Panc1 (cell line): ENCODE measurements around the gene CAPN7. TPM values are rescaled to one million over a fixed set of nuclear protein-coding genes. Genes with fewer than 3 reads are reported as not detected.

Experiments used
- ATAC-seq: fragments of 200-7000 bp; cut with Tn5 transposase; 2 replicates; pipeline ENCODE4 v1.9.1; 2020; ENCODE audit warnings: mild to moderate bottlenecking, moderate library complexity
- BruUV-seq: library from RNA; stranded (reverse); fragments of 400-500 nt; replicated peaks from 2 replicates; lab custom pipeline; 2021; lab: Mats Ljungman, UMichigan
- CTCF ChIA-PET: fragments of 300-600 bp; sonication (Branson Sonifier 250); formaldehyde crosslinking; loops from one replicate; lab custom pipeline; 2022; ENCODE audit warnings: antibody characterized with exemption; lab: Charles Lee
- POLR2A ChIA-PET: fragments of 300-600 bp; sonication (Branson Sonifier 250); formaldehyde crosslinking; loops from one replicate; lab custom pipeline; 2022; ENCODE audit warnings: antibody characterized with exemption; lab: Charles Lee
- DNase-seq: peaks from one replicate; pipeline ENCODE4 v3.0.0-alpha.2; 2010; ENCODE audit warnings: low read depth, low spot score
- H3K27ac ChIP-seq: 2 replicates; pipeline ENCODE4 v1.5.1; 2011; ENCODE audit warnings: mild to moderate bottlenecking, low read length, inconsistent platforms
- H3K27me3 ChIP-seq: fragments of 200-500 bp; sonication (Bioruptor generic); 2 replicates; pipeline ENCODE4 v1.6.0; 2014; ENCODE audit warnings: low read length, inconsistent platforms; ENCODE audit not compliant: control insufficient read depth, insufficient read depth
- H3K36me3 ChIP-seq: fragments of 200-500 bp; sonication (Bioruptor generic); 2 replicates; pipeline ENCODE4 v1.5.1; 2014; ENCODE audit warnings: inconsistent platforms, mild to moderate bottlenecking, low read length, moderate library complexity; ENCODE audit not compliant: control insufficient read depth, insufficient read depth
- H3K4me1 ChIP-seq: 2 replicates; pipeline ENCODE4 v1.5.1; 2011; ENCODE audit warnings: inconsistent platforms, mild to moderate bottlenecking, low read length, moderate library complexity; ENCODE audit not compliant: control insufficient read depth, insufficient read depth
- H3K4me3 ChIP-seq, 2 experiments: 2 replicates each; pipeline ENCODE4 v1.5.1; 2011 to 2012; ENCODE audit warnings: low read depth in 2 of 2, low read length in 2 of 2, mild to moderate bottlenecking in 2 of 2, inconsistent platforms in 1 of 2, moderate library complexity in 1 of 2
- H3K9me3 ChIP-seq: fragments of 200-500 bp; sonication (Bioruptor generic); 2 replicates; pipeline ENCODE4 v1.5.1; 2014; ENCODE audit warnings: low read depth, mild to moderate bottlenecking, inconsistent platforms, low read length, moderate library complexity; ENCODE audit not compliant: control insufficient read depth, insufficient read depth
- POLR2AphosphoS5 ChIP-seq: IDR thresholded peaks from 2 replicates; pipeline ENCODE4 v1.6.1; 2012; ENCODE audit warnings: mild to moderate bottlenecking, low read depth, low read length, moderate library complexity
- SIN3A ChIP-seq: IDR thresholded peaks from 2 replicates; pipeline ENCODE4 v1.6.1; 2012; ENCODE audit warnings: low read depth, mild to moderate bottlenecking, low read length, moderate library complexity, borderline replicate concordance; ENCODE audit not compliant: insufficient read depth
- TCF7L2 ChIP-seq: IDR thresholded peaks from 2 replicates; pipeline ENCODE4 v1.6.1; 2011; ENCODE audit warnings: mild to moderate bottlenecking, low read depth, low read length, inconsistent platforms
- in situ Hi-C: cut with HindIII; loops from 2 replicates; pipeline ENCODE4 v1.10.0; 2016; ENCODE audit warnings: low sequenced_read_pairs, low pct_unique_long_range_greater_than_20kb
- intact Hi-C: fragments of 100-400 bp; cut with micrococcal nuclease; formaldehyde crosslinking; loops from one replicate; pipeline ENCODE4 v1.10.0; 2022; ENCODE audit not compliant: unreplicated experiment
- total RNA-seq: library from RNA; stranded (reverse); gene quantifications from one replicate; pipeline ENCODE4 v1.2.1, GENCODE V29; 2021; ENCODE audit not compliant: unreplicated experiment
- TF ChIP-seq, protein P1 (sequence below): fragments of 450-650 bp; IDR thresholded peaks from 2 replicates; pipeline ENCODE4 v1.5.1; 2017; ENCODE audit warnings: mild to moderate bottlenecking
- TF ChIP-seq, protein P2 (sequence below), 2 experiments: IDR thresholded peaks; 2 replicates each; pipeline ENCODE4 v1.6.1; 2011 to 2012; ENCODE audit warnings: low read depth in 2 of 2, control low read depth in 1 of 2, low read length in 1 of 2, mild to moderate bottlenecking in 1 of 2, moderate library complexity in 1 of 2; ENCODE audit not compliant: insufficient read depth in 1 of 2

Gene CAPN7
- total RNA-seq, 1 experiment from 2014 or later = 26.5 TPM

DNA sequence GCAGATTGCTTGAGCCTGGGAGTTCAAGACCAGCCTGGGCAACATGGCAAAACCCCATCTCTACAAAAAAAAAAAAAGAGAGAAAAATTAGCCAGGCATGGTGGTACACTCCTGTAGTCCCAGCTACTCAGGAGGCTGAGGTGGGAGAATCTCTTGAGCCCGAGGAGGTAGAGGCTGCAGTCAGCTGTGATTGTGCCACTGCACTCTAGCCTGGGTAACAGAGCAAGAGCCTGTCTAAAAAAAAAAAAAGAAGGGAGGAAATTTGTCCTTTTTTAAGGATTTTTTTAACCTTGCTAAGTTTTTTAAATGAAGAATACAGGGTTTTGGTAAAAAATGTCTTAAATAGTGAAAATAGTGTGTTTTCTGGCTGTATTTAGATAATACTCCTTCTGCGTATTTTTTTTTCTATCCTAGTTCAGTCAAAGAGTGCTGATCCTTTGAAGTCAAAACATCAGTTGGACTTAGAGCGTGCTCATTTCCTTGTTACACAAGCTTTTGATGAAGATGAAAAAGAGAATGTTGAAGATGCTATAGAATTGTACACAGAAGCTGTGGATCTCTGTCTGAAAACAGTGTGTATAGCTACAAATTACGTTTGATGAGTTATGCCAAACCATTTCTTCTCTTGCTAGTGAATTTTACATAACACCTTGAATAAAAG, 11.1 kb downstream of the CAPN7 start:
- no peak for DNase-seq
- Histone ChIP-seq H3K4me3 (no peak overlapping the region), H3K4me1 (no peaks in the 10 kb centered on the region), H3K36me3 (peaks cover 24% of the 10 kb centered on the region), H3K9me3 (no peaks in the 10 kb centered on the region), H3K27ac (no peak overlapping the region), H3K27me3 (no peaks in the 10 kb centered on the region)
- in situ Hi-C loops (no loop called here), intact Hi-C loops (no loop called here)
- ATAC-seq = no peak
- ChIA-PET CTCF (no interaction called here), POLR2A (no interaction called here)
- no TSS peak for BruUV-seq
- TF ChIP-seq, protein P1, sequence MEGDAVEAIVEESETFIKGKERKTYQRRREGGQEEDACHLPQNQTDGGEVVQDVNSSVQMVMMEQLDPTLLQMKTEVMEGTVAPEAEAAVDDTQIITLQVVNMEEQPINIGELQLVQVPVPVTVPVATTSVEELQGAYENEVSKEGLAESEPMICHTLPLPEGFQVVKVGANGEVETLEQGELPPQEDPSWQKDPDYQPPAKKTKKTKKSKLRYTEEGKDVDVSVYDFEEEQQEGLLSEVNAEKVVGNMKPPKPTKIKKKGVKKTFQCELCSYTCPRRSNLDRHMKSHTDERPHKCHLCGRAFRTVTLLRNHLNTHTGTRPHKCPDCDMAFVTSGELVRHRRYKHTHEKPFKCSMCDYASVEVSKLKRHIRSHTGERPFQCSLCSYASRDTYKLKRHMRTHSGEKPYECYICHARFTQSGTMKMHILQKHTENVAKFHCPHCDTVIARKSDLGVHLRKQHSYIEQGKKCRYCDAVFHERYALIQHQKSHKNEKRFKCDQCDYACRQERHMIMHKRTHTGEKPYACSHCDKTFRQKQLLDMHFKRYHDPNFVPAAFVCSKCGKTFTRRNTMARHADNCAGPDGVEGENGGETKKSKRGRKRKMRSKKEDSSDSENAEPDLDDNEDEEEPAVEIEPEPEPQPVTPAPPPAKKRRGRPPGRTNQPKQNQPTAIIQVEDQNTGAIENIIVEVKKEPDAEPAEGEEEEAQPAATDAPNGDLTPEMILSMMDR = no peak
- no peak for TF ChIP-seq TCF7L2
- TF ChIP-seq POLR2AphosphoS5 = no peak
- TF ChIP-seq SIN3A = no peak

DNA sequence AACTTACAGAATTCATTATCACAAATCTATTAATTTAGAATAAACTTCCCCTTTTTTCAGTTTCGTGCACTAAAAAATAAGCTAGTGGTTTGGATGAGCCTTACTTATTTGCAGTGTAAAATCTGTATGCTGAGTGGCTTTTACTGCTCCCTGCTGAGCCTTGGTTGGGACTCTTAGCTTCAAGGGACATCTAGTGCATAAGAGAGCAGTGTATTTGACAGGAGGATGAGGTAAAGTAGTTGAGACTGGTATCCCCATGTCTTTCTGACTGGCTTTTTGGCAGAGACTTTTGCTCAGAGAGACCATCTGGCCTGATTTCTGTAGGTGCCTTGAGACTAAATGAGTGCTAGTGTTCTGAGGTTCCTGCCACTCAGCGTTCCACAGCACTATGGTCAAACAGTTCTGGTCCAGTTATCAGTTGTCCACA, 11.8 kb downstream of the CAPN7 start:
- H3K27me3 ChIP-seq = no peaks in the 10 kb centered on the region
- no peak overlapping the region for H3K27ac ChIP-seq
- in situ Hi-C loops (no loop called here), intact Hi-C loops (no loop called here)
- no peaks in the 10 kb centered on the region for H3K9me3 ChIP-seq
- no peak overlapping the region for H3K4me3 ChIP-seq
- TF ChIP-seq SIN3A (no peak), POLR2AphosphoS5 (no peak), TCF7L2 (no peak)
- TF ChIP-seq, protein P1 = no peak
- TF ChIP-seq, protein P2, sequence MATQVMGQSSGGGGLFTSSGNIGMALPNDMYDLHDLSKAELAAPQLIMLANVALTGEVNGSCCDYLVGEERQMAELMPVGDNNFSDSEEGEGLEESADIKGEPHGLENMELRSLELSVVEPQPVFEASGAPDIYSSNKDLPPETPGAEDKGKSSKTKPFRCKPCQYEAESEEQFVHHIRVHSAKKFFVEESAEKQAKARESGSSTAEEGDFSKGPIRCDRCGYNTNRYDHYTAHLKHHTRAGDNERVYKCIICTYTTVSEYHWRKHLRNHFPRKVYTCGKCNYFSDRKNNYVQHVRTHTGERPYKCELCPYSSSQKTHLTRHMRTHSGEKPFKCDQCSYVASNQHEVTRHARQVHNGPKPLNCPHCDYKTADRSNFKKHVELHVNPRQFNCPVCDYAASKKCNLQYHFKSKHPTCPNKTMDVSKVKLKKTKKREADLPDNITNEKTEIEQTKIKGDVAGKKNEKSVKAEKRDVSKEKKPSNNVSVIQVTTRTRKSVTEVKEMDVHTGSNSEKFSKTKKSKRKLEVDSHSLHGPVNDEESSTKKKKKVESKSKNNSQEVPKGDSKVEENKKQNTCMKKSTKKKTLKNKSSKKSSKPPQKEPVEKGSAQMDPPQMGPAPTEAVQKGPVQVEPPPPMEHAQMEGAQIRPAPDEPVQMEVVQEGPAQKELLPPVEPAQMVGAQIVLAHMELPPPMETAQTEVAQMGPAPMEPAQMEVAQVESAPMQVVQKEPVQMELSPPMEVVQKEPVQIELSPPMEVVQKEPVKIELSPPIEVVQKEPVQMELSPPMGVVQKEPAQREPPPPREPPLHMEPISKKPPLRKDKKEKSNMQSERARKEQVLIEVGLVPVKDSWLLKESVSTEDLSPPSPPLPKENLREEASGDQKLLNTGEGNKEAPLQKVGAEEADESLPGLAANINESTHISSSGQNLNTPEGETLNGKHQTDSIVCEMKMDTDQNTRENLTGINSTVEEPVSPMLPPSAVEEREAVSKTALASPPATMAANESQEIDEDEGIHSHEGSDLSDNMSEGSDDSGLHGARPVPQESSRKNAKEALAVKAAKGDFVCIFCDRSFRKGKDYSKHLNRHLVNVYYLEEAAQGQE (IDR thresholded peaks at IDR 0.05; ENCODE audit: insufficient read depth in 1 of 2, low read depth in 2 of 2, low read length in 1 of 2) = no peak
- no TSS peak for BruUV-seq
- DNase-seq (no peak), ATAC-seq (no peak)
- ChIA-PET CTCF (no interaction called here), POLR2A (no interaction called here)
- H3K36me3 ChIP-seq = peaks cover 24% of the 10 kb centered on the region
- no peaks in the 10 kb centered on the region for H3K4me1 ChIP-seq
